AG09319 (cell line): ENCODE data around the gene GOT2.
A peak's percentile ranks its signal among the peaks of the same experiment; 100 is the strongest.

Experiments
- DNase-seq: peaks from one replicate; pipeline ENCODE4 v3.0.0-alpha.2; 2010; ENCODE audit warnings: low read depth; ENCODE audit errors: extremely low read depth
- TF ChIP-seq, protein P1 (sequence below): IDR thresholded peaks from 2 replicates; pipeline ENCODE4 v1.5.1; 2011; ENCODE audit warnings: low read depth, mild to moderate bottlenecking, inconsistent platforms, low read length, moderate library complexity

Gene GOT2

DNA sequence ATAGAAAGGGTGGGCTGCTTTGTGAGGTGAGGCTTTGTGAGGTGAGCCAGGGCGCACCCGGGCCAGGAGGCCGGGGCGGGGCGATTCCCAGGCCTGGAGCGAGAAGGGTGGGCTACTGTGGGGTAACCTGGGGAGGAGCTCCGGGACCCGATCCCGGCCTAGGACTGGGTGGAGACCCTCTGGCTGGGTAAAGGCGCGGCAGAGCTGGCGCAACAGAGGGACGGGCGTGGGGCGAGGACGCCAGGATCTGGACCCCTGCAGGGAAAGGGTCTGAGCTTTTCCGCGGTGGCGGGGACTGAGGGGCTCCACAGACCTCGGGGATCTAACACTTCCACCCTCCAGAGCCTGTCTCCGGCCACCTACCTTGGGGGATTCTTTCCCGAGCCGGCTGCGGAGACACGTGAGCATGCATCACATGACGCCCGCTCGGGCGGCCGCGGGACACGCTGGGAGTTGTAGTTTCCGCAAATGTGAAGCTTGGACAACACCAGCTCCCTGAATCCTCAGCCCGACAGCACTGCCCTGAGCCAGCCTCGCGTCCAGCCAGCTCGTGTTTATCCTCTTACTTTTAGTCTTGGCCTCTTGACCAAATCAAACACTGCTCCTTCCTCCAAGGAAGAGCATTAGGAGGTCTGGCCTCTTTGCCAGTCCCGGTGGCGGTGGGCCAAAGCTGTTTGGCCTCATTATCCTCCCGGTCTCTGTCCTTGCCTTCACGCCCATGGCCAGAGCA is 49.6 kb downstream of the GOT2 start, which contains the start of gene SLC38A7:
TSS of gene SLC38A7 (minus strand) at position 417 of the 730 bp plus-strand sequence. CDS start 4,644 bp downstream, outside the sequence.
- DNase-seq, result peak; percentile 36
- TF ChIP-seq, protein P1, sequence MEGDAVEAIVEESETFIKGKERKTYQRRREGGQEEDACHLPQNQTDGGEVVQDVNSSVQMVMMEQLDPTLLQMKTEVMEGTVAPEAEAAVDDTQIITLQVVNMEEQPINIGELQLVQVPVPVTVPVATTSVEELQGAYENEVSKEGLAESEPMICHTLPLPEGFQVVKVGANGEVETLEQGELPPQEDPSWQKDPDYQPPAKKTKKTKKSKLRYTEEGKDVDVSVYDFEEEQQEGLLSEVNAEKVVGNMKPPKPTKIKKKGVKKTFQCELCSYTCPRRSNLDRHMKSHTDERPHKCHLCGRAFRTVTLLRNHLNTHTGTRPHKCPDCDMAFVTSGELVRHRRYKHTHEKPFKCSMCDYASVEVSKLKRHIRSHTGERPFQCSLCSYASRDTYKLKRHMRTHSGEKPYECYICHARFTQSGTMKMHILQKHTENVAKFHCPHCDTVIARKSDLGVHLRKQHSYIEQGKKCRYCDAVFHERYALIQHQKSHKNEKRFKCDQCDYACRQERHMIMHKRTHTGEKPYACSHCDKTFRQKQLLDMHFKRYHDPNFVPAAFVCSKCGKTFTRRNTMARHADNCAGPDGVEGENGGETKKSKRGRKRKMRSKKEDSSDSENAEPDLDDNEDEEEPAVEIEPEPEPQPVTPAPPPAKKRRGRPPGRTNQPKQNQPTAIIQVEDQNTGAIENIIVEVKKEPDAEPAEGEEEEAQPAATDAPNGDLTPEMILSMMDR, result no peak

DNA sequence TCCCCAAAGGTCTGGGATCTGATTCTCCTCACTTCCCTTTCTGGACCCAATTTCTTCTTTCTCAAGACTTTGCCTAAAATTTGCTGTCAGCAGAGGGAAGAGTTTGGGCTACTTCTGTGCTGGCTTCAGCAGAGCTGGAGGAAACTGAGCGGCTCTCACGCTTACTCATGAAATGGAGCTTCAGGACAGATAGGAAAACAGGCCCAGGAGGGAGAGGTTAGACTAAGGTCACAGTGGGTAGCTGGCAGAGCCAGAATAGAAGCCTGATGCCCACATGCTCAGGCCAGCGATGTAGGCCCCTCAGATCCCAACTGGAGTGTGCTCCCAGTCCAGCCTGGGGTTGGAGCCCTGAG is 50.1 kb downstream of the GOT2 start:
- DNase-seq, result no peak

DNA sequence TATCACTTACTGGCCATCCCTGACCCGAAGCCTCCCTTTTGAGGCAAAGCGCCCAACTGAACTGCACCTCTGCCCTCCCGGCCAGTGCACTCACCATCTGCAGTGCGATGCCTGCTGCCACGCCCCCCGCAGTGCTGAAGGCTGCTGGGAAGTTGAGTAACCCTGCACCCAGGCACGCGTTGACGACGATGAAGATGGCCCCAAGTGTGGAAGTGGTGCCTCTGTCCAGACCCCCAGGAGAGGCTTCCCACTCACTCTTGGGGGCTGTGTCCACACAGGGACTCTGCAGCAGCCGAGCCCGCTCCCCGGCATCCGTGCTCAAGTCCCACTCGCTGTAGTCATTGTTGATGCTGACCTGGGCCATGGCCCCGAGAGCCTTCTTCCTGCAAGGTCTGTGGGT is 54.4 kb downstream of the GOT2 start:
- TF ChIP-seq, protein P1, result no peak
- DNase-seq, result no peak

More for the DNA sequence above, 50.1 kb downstream of the GOT2 start:
- TF ChIP-seq, protein P1, result no peak

DNA sequence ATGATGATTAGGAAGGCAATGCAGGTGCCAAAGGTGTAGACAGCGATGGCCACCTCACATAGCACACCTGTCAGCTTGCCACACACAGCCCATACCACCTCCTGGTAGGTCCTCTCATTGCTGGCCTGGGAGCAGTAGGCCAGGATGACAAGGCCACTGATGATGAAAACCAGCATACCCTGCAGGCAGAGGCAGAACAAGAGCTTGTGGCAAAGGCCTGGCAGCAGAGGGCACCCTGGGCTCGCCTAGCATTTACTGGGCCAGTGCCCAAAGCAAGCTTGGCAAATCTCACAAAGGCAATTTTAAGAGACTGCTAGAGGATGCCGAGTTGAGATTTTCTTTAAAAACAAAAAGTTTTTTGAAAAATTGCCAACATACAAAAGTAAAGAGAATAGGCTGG is 55.4 kb downstream of the GOT2 start:
- TF ChIP-seq, protein P1, result peak; percentile 21; the same call in 1 of the 2 replicates

DNA sequence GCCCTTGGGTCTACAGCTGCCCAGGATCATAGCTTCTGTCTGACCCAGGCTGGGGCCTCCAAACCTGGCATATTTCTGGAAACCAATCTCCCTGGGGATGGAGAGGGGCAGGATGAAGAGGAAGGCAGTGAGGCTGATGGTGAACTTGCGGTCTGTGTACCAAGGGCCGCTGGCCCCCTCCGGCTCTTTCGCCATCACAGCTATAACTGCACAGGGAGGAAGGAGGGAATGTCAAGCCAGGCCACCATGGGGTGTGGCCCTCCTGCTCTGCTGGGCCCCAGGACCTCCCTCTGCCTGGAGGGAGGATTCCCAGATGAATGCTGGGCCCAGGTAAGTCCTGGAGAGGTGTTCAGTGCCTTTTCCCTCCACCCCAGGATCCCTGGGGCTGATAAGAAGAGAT is 55.8 kb downstream of the GOT2 start:
- DNase-seq, result no peak
- TF ChIP-seq, protein P1, result no peak

More for the DNA sequence above, 55.4 kb downstream of the GOT2 start:
- peak; percentile 10 for DNase-seq

DNA sequence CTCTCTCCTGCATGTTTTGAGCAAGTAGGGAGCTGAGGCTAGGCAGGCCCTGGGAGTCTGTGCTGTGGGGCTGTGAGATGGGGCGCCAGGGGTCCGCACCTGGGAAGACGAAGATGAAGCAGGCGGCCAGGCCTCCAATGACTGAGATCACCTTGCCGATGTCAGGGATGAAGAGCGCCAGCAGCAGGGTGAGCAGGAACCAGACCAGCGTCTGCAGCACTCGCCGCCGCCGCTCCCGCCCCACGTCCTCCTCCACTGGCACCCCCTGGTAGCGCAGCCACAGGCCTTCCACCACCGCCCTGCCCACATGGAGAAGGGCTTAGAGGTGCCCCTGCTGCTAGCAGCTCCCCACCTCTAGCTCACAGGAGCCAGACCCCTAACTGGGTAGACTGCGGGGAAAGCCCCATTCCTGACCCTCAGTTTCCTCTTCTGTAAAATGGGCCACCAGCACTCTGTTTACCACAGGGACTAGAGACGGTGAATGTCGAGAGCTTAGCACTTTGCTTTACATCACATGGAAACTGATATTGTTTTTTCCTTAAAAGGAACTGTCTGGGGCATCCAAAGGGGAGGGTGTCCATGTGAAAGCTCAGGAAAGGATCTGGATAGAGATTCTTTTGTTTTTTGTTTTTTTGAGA is 63.1 kb downstream of the GOT2 start:
- no peak for DNase-seq
- TF ChIP-seq, protein P1, result no peak

DNA sequence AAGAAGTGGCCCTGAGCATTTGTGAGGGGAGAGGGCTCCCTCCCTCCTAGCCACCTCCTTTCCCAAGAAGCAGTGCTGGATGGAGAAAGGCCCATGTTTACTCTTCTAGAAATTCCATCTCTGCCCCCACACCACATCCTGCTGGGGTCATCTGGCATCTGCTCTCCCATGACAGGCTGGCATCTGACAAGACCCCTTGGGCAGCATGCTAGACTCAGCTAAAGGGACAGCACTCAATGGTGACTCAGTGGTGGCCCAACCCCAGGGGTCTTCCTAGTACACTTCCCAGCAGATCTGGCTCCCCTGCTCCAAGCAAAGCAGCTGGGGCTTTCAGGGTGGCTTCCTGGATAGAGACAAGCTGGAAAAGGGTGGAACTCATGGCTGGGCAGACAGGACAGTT is 63.9 kb downstream of the GOT2 start:
- no peak for DNase-seq
- TF ChIP-seq, protein P1, result no peak
